Right lobe of liver (tissue), 4 donors: ENCODE measurements around the gene NEDD4L.

Source experiments
- CTCF ChIP-seq, 4 donors: fragments of 200-600 bp in 3 of 4; fragments of 450-650 bp in 1 of 4; IDR thresholded peaks; one replicate each; pipeline versions ENCODE4 v1.5.1 to v1.8.0; 2016 to 2022; ENCODE audit warnings: antibody characterized with exemption in 4 of 4, mild to moderate bottlenecking in 2 of 4
- POLR2A ChIP-seq: fragments of 450-650 bp; IDR thresholded peaks from one replicate; pipeline ENCODE4 v1.6.1; 2017; ENCODE audit warnings: antibody characterized with exemption, mild to moderate bottlenecking
- donor health status: DM: no; HTN: no; CAD: no.
- donor health status: DM: no; HTN: no; CAD: no.
- donor health status: DM: no; HTN: yes; CAD: no.

GRCh38 chr18:58364876-58365528 lies 321.0 kb downstream of the NEDD4L start:
- no peak for TF ChIP-seq POLR2A
- no peak for TF ChIP-seq CTCF (IDR thresholded peaks at IDR 0.05)
